Measurements from ENCODE around the gene EXOC6B.

DNA sequence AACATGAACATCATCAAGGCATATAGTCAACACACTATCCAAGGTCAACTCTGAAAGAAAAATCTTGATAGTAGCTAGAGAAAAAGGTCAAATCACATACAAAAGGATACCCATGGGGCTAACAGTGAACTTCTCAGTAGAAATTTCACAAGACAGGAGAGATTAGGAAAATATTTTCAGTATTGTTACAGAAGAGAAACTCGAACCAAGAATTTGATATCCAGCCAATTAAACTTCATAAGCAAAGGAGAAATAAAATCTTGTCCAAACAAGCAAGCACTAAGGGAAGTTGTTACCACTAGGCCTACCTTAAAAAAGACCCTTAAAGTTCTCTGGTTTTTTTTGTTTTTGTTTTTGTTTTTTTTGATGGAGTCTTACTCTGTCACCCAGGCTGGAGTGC, 242.5 kb downstream of the EXOC6B start:
- TF ChIP-seq, protein P1, sequence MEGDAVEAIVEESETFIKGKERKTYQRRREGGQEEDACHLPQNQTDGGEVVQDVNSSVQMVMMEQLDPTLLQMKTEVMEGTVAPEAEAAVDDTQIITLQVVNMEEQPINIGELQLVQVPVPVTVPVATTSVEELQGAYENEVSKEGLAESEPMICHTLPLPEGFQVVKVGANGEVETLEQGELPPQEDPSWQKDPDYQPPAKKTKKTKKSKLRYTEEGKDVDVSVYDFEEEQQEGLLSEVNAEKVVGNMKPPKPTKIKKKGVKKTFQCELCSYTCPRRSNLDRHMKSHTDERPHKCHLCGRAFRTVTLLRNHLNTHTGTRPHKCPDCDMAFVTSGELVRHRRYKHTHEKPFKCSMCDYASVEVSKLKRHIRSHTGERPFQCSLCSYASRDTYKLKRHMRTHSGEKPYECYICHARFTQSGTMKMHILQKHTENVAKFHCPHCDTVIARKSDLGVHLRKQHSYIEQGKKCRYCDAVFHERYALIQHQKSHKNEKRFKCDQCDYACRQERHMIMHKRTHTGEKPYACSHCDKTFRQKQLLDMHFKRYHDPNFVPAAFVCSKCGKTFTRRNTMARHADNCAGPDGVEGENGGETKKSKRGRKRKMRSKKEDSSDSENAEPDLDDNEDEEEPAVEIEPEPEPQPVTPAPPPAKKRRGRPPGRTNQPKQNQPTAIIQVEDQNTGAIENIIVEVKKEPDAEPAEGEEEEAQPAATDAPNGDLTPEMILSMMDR (IDR thresholded peaks at IDR 0.05), result no peak
- TF ChIP-seq POLR2A (IDR thresholded peaks at IDR 0.05) (no peak), POLR2AphosphoS5 (IDR thresholded peaks at IDR 0.05) (no peak)
